GM21367 (cell line): ENCODE results near the gene SLC25A11.

Experiments used
- ATAC-seq: cut with Tn5 transposase; IDR thresholded peaks from one replicate; pipeline ENCODE4 v1.9.1; 2021; ENCODE audit not compliant: unreplicated experiment

Gene SLC25A11, protein sequence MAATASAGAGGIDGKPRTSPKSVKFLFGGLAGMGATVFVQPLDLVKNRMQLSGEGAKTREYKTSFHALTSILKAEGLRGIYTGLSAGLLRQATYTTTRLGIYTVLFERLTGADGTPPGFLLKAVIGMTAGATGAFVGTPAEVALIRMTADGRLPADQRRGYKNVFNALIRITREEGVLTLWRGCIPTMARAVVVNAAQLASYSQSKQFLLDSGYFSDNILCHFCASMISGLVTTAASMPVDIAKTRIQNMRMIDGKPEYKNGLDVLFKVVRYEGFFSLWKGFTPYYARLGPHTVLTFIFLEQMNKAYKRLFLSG

GRCh38 chr17:4939796-4940554, at the start of gene SLC25A11, which contains the start of gene RNF167:
Gene SLC25A11 (minus strand): TSS chr17:4940046. CDS start chr17:4939910, 136 bp downstream.
Gene RNF167 (plus strand): TSS chr17:4940268. CDS start chr17:4940910, 642 bp downstream.
- ATAC-seq, result peak; percentile 55

DNA sequence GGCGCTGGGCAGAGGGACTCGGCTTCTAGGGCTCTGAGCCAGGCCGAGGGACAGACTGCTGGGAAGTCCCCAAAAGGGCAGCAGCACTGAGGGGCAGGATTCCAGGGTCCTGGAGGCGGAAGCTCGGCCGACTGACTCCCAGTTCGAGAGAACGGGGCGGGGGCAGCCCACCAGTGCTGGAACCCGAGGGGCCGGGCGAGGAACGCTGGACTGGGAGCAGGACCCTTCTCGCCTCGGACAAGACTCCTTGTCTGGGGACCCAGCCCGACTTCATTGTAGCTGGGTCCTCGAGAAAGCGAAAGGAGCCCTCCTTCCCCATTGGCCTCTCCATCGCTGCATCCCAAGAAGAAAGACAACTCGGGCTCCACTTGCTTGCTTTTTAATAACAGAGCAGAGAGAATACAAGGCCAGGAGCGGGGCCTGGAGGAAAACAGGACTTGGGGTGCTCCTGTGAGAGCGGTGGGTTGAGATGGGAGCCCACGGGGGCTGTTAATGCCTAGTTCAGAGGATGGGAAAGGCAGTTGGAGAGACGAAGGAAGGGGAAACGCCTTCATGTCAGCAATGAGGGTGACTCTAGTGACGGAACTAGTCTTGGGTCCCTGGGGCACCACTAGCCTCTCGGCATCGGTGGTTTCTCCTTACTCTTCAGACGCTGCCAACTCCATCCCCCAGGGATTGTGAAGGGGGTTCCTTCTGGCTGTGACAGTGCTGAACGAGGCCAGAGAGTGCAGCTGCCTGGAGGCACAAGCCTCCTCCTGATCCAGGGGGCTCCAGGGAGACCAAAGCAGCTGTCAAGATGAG, 48.1 kb upstream of the SLC25A11 start:
- no peak for ATAC-seq

DNA sequence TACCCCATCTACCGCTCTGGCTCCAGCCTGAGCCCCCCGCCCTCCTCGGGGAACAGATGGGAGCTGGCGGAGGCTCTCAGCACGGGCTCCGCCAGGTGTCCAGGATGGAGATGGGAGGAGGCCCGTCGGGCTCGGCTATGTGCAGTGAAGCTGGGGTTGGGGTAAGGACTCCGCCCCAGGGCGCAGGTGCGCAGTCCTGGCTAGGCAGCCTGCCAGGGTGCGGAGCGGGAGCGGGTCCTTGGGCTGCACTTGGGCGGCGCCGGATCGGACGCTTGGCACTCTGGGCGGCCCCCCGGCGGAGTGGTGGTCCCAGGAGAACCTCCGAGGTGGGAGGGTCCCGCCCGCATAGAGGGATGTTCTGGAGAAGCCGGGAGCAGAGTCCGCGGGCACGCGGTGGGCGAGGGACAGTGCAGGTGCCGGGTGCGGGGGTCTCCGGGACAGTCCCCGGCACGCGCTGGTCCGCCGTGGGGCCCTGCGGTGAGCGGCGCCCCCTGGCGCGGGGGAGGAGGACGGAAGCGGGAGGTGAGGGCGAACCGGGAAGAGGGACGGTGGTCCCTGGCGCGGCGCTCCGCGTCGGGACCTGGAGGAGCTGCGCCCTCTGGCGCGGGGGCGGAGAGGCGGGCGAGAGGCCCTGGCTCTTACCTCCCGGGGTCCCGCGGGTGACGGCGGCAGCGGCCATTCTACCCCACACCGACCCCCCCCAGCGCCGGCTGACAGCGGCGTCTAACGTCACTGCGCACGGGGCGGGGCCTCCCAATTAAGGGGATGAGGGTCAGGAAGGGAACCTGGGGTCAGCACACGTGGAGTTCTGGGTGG, 47.3 kb upstream of the SLC25A11 start, which contains the start of gene CAMTA2:
TSS of gene CAMTA2 (minus strand) at position 725 of the 816 bp plus-strand sequence. CDS start 1,453 bp downstream, outside the sequence.
- peak; percentile 60 for ATAC-seq

DNA sequence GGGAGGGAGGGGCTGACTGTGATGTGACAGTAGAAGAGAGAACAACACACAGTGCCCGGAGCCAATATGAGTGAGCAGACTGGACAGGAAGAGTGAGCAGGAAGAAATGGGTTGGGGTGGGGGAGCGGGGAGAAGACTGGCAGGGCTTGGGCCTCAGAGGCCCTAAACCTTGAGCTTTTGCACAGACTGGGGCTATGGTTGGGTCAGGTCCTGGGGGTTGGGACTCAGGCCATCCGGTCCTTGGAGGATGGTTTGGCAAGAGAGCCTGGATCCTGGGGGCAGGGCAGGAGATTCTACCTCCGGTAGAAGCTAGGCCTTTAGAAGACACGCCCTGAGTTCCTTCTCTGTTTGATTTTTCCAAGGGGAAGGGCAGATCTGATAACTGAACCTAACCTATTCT, 46.6 kb upstream of the SLC25A11 start:
- ATAC-seq, result no peak

- ATAC-seq, result no peak
Measured at GRCh38 chr17:4982305-4982704, 42.5 kb upstream of the SLC25A11 start.

- no peak for ATAC-seq
Measured at GRCh38 chr17:4980644-4981216, 40.9 kb upstream of the SLC25A11 start.

GRCh38 chr17:4978726-4979125, 38.9 kb upstream of the SLC25A11 start:
- ATAC-seq, result no peak

DNA sequence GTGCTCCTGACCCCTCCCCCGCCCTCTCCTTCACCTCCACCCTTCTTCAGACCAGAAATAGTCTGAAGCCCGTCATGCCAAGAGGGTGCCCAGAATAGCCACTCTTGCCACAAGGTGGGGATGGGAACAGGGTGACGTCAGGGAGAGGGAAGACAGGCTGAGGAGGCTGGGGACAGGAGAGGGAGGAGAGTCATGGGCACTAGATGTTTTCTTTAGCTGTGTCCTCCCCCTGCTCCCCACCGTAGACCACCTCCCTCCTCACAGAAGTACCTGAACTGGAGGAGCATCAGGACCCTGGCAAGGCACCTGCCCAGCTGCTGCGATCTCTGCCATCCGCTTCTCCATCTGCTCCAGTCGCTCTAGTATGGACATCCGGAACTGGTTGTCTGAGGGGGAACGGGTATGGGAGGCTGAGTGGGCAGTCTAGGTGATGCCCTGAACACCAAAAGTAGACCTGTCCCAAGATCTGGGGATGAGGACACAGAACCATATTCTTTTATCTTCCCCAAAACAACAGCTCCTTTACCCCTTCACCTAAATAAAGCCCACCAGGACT, 34.3 kb upstream of the SLC25A11 start:
- no peak for ATAC-seq

- no peak for ATAC-seq
Measured at GRCh38 chr17:4973256-4974114, 33.6 kb upstream of the SLC25A11 start.

DNA sequence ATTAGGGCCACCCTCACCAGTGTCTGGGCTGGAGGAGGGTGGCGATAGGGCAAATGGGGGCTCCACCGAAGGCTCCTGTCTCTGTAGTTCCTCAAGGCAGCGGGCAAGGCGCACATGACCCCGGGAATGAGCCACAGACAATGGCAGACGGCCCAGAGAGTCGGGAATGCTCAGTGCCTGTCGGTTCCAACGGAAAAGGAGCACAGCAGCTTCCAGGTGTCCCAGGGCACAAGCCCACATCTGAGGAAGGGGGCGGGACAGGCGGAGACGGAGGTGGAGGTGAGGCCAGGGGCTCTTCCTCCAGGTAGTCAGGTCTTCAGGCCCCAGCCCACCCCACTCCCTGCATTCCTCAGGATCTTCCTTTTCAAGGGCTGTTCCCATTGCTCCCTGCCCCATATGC, 32.9 kb upstream of the SLC25A11 start:
- ATAC-seq, result no peak

DNA sequence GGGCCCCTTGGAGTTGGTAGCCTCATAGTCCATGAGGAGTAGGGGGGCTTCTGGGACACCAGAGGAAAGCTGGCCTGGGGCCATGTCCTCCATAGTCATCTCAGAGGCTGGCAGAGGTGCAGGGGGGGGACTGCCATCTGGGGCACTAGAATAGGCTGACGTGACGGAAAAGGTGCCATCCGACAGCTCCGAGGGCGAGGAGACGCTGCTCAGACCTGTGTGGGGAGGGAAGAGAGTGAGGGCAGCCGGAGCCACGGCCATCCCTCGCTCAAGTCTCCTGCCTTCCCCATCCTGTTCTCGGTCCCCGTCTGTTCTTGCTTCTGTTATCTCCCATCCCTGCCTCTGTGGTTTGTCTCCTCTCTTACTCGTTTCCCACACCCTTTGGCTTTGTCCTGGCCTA, 32.5 kb upstream of the SLC25A11 start:
- no peak for ATAC-seq

GRCh38 chr17:4971826-4972225, 32.0 kb upstream of the SLC25A11 start:
- no peak for ATAC-seq

GRCh38 chr17:4970273-4970672, 30.4 kb upstream of the SLC25A11 start:
- ATAC-seq, result no peak

- ATAC-seq, result no peak
Measured at GRCh38 chr17:4969551-4970173, 29.8 kb upstream of the SLC25A11 start.

DNA sequence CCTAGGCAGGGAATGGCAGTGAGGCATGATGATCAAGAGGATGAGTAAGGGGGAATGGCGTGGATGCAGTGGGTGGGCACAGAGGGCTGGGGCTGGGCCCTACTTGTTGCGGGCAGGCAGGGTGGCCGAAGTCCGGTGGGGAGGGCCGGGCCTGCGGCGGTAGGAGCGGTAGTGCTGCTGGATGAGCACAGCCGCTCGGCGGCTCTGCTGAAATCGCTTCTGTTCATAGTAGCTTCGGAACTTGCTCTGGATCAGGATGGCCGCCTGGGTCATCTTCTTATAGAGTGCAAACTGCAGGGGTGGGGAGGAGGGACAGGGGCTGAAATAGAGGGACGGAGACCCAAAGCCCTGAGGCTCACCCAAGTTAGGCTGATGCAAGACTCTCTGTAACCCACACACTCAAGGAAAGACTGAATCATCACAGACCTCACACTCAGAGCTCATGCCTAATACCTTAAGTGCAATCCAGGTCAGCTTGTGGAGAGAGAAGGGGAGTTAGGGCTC, 29.3 kb upstream of the SLC25A11 start:
- ATAC-seq, result no peak

DNA sequence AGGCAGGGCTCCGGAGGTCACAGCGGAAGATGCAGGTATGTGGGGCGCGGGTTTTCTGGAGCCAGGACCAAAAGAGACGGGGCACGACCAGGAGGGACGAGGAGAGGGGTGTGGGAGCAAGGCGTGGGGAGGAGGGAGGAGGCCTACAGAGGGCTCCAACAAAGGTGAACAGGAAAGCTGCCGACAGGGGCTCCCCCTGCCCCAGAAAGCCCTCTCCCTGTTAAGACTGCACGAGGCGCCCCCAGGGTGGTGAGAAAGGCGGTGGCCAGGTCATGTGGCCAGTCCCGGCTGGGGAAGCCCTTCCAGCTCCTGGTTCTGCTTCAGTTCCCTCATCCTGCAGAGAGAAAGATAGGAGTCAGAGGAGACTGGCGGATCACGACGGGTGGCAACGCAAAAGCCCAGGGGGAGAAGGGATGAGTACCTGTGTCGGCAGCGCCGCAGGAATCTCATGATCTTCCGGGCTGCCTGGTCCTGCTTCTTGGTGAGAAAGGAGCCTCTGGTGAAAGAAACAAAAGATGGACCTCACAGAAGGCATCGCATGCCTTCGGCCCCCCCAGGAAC, 28.7 kb upstream of the SLC25A11 start:
- no peak for ATAC-seq

DNA sequence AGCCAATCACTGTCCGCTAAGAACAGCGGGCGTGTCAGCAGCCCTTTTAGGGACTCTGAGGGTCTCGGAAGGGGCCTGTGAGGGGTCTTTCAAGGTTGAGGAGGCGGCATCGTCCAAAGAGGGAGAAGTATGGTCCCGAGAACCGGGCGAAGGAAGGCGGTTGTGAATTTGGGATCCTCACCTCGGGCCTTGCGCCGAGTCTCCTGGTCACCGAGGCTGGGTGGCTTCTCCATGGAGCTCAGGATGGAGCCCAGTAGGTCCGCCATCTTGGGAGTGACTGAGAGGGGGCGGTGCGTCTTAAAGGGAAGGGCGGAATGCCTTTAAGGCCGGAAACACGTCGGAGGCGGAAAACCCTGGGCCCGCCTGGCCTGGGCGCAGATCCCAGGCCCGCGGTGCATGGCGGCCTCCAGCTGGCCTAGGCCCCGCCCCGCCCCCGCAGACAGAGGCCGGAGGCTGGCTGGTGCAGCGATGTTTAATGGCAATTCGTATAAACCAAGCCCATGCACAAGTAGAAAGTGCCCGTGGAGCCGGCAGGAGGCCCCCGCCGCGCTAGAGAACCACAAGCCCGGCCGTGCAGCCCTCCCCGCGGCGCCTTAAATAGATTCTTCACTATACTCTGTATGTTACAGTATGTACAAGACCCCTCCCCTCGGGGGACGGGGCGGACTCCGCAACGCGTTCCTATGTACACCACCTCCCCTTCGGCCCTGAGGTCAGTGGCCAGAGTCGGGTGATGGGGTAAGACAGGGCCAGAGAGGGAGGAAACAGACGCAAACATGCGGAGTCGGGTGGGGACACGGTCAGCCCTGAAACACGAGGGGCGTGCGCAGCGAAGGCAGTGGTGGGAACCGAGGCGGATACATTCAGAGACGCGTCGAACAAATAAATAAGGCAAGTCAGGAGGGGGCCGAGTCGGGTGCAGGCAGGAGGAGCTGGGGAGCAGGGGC, 28.0 kb upstream of the SLC25A11 start, which contains the start of gene SPAG7:
TSS of gene SPAG7 (minus strand) at position 279 of the 947 bp plus-strand sequence. CDS start at position 266, 13 bp downstream.
- ATAC-seq, result peak; percentile 50
